Esophagus muscularis mucosa (tissue), 4 donors: ENCODE results near the gene GJC2. TPM values are rescaled to one million over a fixed set of nuclear protein-coding genes. Genes with fewer than 3 reads are reported as not detected.

Experiments
- DNase-seq: peaks from one replicate; pipeline ENCODE4 v3.0.0-alpha.2; 2017; ENCODE audit errors: extremely low spot score
- H3K27ac ChIP-seq, 4 donors: fragments of 200-600 bp; sonication (generic); replicated peaks in 1 of 4; 1 replicate in 3 of 4; 2 replicates in 1 of 4; pipeline ENCODE4 v1.5.1; 2016 to 2019; ENCODE audit warnings: mild to moderate bottlenecking in 1 of 4
- H3K27me3 ChIP-seq, 4 donors: fragments of 200-600 bp; sonication (generic); one replicate each; pipeline versions ENCODE4 v1.5.1 to v1.6.0; 2016 to 2019
- H3K36me3 ChIP-seq, 4 donors: fragments of 200-600 bp; sonication (generic); one replicate each; pipeline ENCODE4 v1.5.1; 2016 to 2019
- H3K4me1 ChIP-seq, 4 donors: fragments of 200-600 bp; sonication (generic); one replicate each; pipeline ENCODE4 v1.5.1; 2016 to 2019
- H3K4me3 ChIP-seq, 4 donors: fragments of 200-600 bp; sonication (generic); 1 replicate in 2 of 4; 2 replicates in 2 of 4; pipeline ENCODE4 v1.5.1; 2016 to 2019; ENCODE audit warnings: mild to moderate bottlenecking in 4 of 4, moderate library complexity in 1 of 4
- H3K9me3 ChIP-seq, 4 donors: fragments of 200-600 bp; sonication (generic); 1 replicate in 3 of 4; 2 replicates in 1 of 4; pipeline ENCODE4 v1.5.1; 2016 to 2019
- CTCF ChIP-seq, 3 experiments: fragments of 200-600 bp in 2 of 3; fragments of 450-650 bp in 1 of 3; sonication (generic) in 2 of 3; IDR thresholded peaks; one replicate each; pipeline ENCODE4 v1.5.1; 2017 to 2019; ENCODE audit warnings: antibody characterized with exemption in 3 of 3, mild to moderate bottlenecking in 2 of 3, moderate library complexity in 1 of 3
- EP300 ChIP-seq: sonication (generic); formaldehyde crosslinking; IDR thresholded peaks from one replicate; pipeline ENCODE4 v1.6.1; 2017; ENCODE audit warnings: antibody characterized with exemption
- POLR2A ChIP-seq: fragments of 450-650 bp; IDR thresholded peaks from one replicate; pipeline ENCODE4 v1.6.1; 2017; ENCODE audit warnings: antibody characterized with exemption, moderate library complexity, mild to moderate bottlenecking, low read depth
- POLR2AphosphoS5 ChIP-seq, 2 donors: sonication (generic); formaldehyde crosslinking; IDR thresholded peaks; one replicate each; pipeline ENCODE4 v1.6.1; 2017; ENCODE audit warnings: antibody characterized with exemption in 2 of 2
- WGBS: methylation state at CpG from one replicate; pipeline ENCODE4 v1.1.5; 2018; 5-methylcytosine and 5-hydroxymethylcytosine counted together
- intact Hi-C: fragments of 100-400 bp; cut with DNase I; formaldehyde crosslinking; loops from one replicate; pipeline ENCODE4 v1.15.1; 2023
- total RNA-seq, 4 donors: library from RNA; depleted of rRNA; stranded (reverse); fragments of >200 nt; gene quantifications; one replicate each; pipeline versions ENCODE4 v1.1.0 to v1.2.1, GENCODE V29; 2016

Gene GJC2
- total RNA-seq, 4 donors from 2014 or later = 6.0 to 11.3 (median 7.8) TPM

- WGBS = 82% methylated on average over 2 of the region's 3 CpGs
- H3K36me3 ChIP-seq = peaks cover 0 to 18% (median 14%) of the 10 kb centered on the region in 4 donors
- peak overlapping the region in 2 of 4 donors; percentile 92 to 95 for H3K27ac ChIP-seq
- H3K9me3 ChIP-seq = no peaks in the 10 kb centered on the region
- H3K27me3 ChIP-seq = no peaks in the 10 kb centered on the region
- TF ChIP-seq CTCF (IDR thresholded peaks at IDR 0.05) = no peak
- DNase-seq = no peak
- intact Hi-C loops = no loop called here
- peaks cover 41 to 68% (median 53%) of the 10 kb centered on the region in 4 donors for H3K4me1 ChIP-seq
- no peak overlapping the region for H3K4me3 ChIP-seq
Measured at GRCh38 chr1:228152918-228153258, 3.2 kb downstream of the GJC2 start.

- 92% methylated on average over 11 of the region's 11 CpGs for WGBS
- Histone ChIP-seq H3K27me3 (no peaks in the 10 kb centered on the region), H3K4me3 (no peak overlapping the region), H3K9me3 (no peaks in the 10 kb centered on the region), H3K4me1 (peaks cover 31 to 63% (median 48%) of the 10 kb centered on the region in 4 donors), H3K36me3 (peaks cover 0 to 7% (median 2%) of the 10 kb centered on the region in 4 donors), H3K27ac (no peak overlapping the region)
- TF ChIP-seq POLR2A (no peak), POLR2AphosphoS5 (IDR thresholded peaks at IDR 0.05) (no peak), EP300 (no peak), CTCF (IDR thresholded peaks at IDR 0.05) (no peak)
- intact Hi-C loops = no loop called here
- DNase-seq = no peak
Measured at GRCh38 chr1:228154021-228154669, 4.4 kb downstream of the GJC2 start.

- H3K4me1 ChIP-seq = peaks cover 23 to 61% (median 44%) of the 10 kb centered on the region in 4 donors
- WGBS = 90% methylated on average over 20 of the region's 20 CpGs
- no peak for TF ChIP-seq POLR2A
- no peak for TF ChIP-seq CTCF (IDR thresholded peaks at IDR 0.05)
- TF ChIP-seq POLR2AphosphoS5 (IDR thresholded peaks at IDR 0.05) = no peak
- TF ChIP-seq EP300 = no peak
- intact Hi-C loops = no loop called here
- H3K27ac ChIP-seq = no peak overlapping the region
- H3K9me3 ChIP-seq = no peaks in the 10 kb centered on the region
- H3K36me3 ChIP-seq = peaks cover 0 to 7% (median 0%) of the 10 kb centered on the region in 4 donors
- H3K4me3 ChIP-seq = no peak overlapping the region
- no peak for DNase-seq
- no peaks in the 10 kb centered on the region for H3K27me3 ChIP-seq
Measured at GRCh38 chr1:228154670-228155571, 5.2 kb downstream of the GJC2 start.

- peaks cover 0 to 7% (median 0%) of the 10 kb centered on the region in 4 donors for H3K36me3 ChIP-seq
- DNase-seq = no peak
- H3K4me3 ChIP-seq = no peak overlapping the region
- WGBS = 89% methylated on average over 8 of the region's 16 CpGs
- no peaks in the 10 kb centered on the region for H3K27me3 ChIP-seq
- intact Hi-C loops = no loop called here
- H3K9me3 ChIP-seq = no peaks in the 10 kb centered on the region
- peaks cover 14 to 54% (median 39%) of the 10 kb centered on the region in 4 donors for H3K4me1 ChIP-seq
- no peak overlapping the region for H3K27ac ChIP-seq
- TF ChIP-seq EP300 = no peak
- no peak for TF ChIP-seq CTCF (IDR thresholded peaks at IDR 0.05)
- TF ChIP-seq POLR2AphosphoS5 (IDR thresholded peaks at IDR 0.05) = no peak
Measured at GRCh38 chr1:228155596-228156514, 6.1 kb downstream of the GJC2 start.
